HFF-Myc (cell line): ENCODE measurements around the gene C16orf96.

ENCODE experiments used
- DNase-seq: peaks from one replicate; pipeline ENCODE4 v3.0.0-alpha.2; 2011; ENCODE audit warnings: low read depth; ENCODE audit errors: extremely low read depth
- H3K4me3 ChIP-seq: replicated peaks from 2 replicates; pipeline ENCODE4 v1.5.1; 2011; ENCODE audit warnings: low read depth, mild to moderate bottlenecking, control low read depth, low read length
- CTCF ChIP-seq: IDR thresholded peaks from 2 replicates; pipeline ENCODE4 v1.5.1; 2012; ENCODE audit warnings: mild to moderate bottlenecking, low read depth, low read length, control low read depth; ENCODE audit errors: missing control alignments

Gene C16orf96

GRCh38 chr16:4524571-4524970 lies 31.6 kb upstream of the C16orf96 start:
- H3K4me3 ChIP-seq = no peak overlapping the region
- no peak for TF ChIP-seq CTCF
- no peak for DNase-seq

- H3K4me3 ChIP-seq = no peak overlapping the region
- no peak for TF ChIP-seq CTCF
- DNase-seq = no peak
Observed at GRCh38 chr16:4525069-4525468, 31.1 kb upstream of the C16orf96 start.

- DNase-seq = no peak
- H3K4me3 ChIP-seq = no peak overlapping the region
- no peak for TF ChIP-seq CTCF
Observed at GRCh38 chr16:4525634-4526277, 30.4 kb upstream of the C16orf96 start.

- H3K4me3 ChIP-seq = no peak overlapping the region
- DNase-seq = no peak
- no peak for TF ChIP-seq CTCF
Observed at GRCh38 chr16:4529085-4530060, 26.8 kb upstream of the C16orf96 start.

- TF ChIP-seq CTCF = no peak
- no peak overlapping the region for H3K4me3 ChIP-seq
- no peak for DNase-seq
Observed at GRCh38 chr16:4531811-4532210, 24.3 kb upstream of the C16orf96 start.

- no peak overlapping the region for H3K4me3 ChIP-seq
- no peak for TF ChIP-seq CTCF
- no peak for DNase-seq
Observed at GRCh38 chr16:4532238-4532637, 23.9 kb upstream of the C16orf96 start.
